HG02840 (cell line): ENCODE data around the gene DDTL.
A peak's percentile ranks its signal among the peaks of the same experiment; 100 is the strongest.
"Not testable (repeated sequence)": the region's sequence is repeated elsewhere in the genome, so short reads cannot be mapped to it uniquely, and the experiment has no call there.

Experiments used
- ATAC-seq: cut with Tn5 transposase; IDR thresholded peaks from one replicate; pipeline ENCODE4 v1.9.1; 2021; ENCODE audit warnings: mild to moderate bottlenecking, moderate library complexity, moderate number of reproducible peaks; ENCODE audit not compliant: unreplicated experiment, low FRiP score

The DDTL gene

DNA sequence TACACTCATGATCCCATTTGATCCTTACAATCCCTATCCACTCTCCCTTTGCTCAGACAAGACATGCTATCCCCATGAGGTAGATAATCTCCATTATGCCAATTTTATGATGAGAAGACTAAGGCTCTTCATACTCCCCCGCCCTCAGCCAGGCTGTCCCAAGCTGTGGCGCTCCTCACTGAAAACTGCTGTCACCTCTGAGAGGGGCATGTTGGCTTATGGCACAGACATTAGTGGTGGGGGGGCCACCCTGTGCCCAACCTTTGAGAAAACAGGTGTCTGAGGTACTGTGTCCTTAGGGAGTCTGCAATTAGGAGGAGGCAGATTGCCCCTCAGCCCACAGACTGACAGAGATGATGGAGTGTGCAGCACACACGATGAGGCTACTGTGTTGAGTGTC, 2.4 kb downstream of the DDTL start:
- ATAC-seq: no peak

GRCh38 chr22:23970201-23970641, 3.5 kb downstream of the DDTL start:
- ATAC-seq: no peak

DNA sequence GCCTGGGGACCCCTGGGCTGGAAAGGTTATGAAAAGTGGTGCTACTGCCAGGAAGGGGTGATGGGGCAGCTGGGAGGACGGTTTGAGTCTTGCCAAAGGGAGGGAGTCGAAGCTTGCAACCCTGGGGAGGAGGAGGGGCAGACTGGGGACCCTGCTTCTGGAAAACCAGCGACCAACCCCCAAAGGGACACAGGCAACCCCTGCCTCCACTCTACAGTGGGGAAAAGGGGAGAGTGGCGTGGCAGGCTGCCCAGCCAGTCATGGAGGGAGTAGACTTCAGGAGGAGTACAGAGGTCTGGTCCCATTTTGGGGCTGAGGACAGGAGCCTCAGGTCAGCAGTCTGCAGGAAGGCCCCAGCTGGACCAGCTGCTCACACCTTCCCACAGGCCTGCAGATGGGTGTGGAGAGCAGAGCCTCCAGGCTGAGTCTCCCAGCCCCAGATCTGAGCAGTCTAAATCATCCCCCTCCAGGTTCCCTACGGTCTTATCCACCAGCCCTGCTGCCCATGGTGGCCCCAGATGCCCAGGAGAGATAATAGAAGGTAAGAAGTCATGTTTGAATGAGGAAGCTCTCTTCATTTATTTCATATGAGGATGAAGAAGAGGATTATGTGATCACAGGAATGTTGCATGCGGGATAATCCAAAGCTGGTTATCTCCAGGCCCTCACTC, 4.3 kb downstream of the DDTL start:
- no peak for ATAC-seq

GRCh38 chr22:23971927-23972326, 5.2 kb downstream of the DDTL start:
- not testable (repeated sequence) for ATAC-seq

DNA sequence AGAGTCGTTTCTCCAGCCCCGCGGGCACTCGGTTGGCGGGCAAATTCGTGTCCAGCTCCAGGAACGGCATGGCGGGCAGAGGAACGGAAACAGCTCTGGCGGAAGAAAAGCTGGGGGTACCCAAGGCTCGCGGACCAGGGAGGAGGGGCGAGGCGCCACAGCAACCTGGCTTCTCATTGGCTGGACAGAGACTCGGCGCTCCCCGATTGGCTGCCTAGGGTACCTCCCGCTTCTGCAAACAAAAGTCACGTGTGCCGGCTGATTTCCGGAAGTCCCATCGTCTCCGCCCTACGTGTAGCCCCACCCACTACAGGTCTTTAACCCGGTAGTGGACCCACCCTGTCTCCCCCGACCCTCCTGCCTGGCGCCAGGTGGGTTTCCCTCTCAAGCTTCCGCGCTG, 7.7 kb downstream of the DDTL start, which contains the start of gene DDT:
DDT (minus strand) TSS at position 97 of the 400 bp plus-strand sequence; CDS start at position 70, 27 bp downstream.
- ATAC-seq: peak; percentile 87

GRCh38 chr22:23974836-23975352, 8.2 kb downstream of the DDTL start:
- ATAC-seq: peak; percentile 29

DNA sequence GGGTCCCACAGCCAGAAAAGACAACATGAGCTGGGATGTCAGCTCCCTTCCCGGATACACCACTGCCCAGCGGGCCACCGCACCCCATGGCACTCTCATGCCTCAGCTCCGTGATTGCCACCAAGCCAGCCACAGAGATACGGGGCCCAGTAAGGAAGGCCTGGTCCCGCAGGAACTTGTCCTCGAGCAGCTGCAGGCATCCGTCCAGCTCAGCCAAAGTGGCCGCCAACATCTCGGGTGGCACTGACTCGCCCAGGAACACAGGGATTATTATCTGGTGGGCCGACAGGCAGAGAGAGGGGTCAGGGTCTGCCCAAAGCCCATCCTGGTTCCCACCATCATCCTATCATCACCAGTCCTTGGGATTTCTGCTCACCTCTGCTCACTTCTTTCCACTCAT, 10.6 kb downstream of the DDTL start:
- ATAC-seq: not testable (repeated sequence)

- ATAC-seq: not testable (repeated sequence)
Measured at GRCh38 chr22:23979557-23980240, 13.0 kb downstream of the DDTL start, which contains the start of gene GSTT2. Gene GSTT2 (plus strand): TSS chr22:23980134.

- not testable (repeated sequence) for ATAC-seq
Measured at GRCh38 chr22:23980567-23980966, 13.9 kb downstream of the DDTL start.

- peak; percentile 58 for ATAC-seq
Measured at GRCh38 chr22:23984430-23984829, 17.7 kb downstream of the DDTL start.

- not testable (repeated sequence) for ATAC-seq
Measured at GRCh38 chr22:23986089-23986488, 19.4 kb downstream of the DDTL start.

DNA sequence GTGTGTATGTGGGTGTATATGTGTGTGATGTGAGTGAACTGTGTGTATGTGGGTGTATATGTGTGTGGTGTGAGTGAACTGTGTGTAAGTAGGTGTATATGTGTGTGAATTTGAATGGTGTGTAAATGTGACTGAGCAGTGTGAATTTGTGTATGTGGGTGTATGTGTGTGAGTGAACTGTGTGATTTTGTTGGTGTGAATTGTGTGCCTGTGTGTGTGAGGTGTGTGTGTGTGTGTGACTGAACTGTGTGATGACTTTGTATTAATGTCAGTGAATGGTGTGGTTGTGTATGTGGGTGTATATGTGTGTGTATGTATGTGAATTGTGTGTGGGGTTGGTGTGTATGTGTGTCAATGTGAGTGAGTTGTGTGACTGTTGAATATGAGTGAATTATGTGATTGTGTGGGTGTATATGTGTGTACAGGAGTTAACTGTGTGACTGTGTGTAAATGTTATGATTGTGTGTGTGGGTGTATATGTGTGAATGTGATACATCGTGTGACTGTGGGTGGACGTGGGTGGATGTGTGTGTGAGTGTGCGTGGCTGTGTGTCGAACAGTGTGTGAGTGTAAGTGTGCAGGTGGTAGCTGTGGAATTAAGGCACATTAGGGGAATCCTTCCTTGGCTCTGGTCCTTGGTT, 20.0 kb downstream of the DDTL start:
- ATAC-seq: not testable (repeated sequence)

DNA sequence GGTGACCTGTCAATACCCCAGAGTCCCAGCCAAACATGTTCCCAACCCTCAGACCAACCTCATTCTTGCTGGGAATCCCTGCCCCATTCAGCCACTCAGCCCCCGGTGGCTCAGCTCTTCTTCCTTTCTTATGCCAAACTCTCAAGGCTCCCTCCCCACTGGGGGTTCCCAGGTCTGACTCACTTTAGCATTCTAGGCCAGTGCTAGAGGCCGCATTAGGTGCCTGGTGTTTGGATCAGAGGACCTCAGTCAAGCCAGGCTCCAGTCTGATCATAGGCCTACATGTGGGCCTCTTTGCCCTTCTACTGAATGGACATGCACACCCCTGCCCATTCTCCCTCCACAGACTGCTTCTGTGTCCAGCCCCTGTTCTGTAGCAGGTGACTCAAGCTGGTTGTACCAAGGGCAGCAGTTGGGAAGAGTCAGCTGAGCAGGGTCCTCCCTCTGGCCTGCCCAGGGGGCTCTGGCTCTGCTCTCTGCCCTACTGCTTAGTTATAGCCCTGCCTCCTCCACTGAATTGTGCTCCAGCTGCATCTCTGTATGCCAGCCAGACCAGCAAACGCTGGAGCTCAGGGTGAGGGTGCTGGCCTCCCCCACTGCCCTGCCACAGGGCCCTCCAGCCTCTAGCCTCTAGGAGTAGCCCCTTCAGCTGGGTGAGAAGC, 23.0 kb downstream of the DDTL start:
- not testable (repeated sequence) for ATAC-seq

DNA sequence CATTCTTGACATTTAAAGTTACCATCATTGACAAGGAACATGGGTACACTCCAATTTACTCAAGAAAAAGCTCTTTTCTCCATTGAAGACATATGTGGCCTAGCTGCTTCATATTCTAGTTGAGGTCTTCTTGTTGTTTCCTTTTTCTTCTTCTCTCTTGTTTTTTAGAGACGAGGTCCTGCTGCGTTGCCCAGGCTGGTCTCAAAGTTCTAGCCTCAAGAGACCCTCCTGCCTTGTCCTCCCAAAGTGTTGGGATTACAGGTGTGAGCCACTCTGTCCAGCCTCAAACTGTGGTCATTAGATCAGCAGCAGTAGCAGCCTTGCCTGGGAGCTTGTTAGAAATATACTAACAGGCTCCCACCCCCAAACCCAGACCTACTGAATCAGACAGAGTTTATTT, 26.4 kb downstream of the DDTL start:
- ATAC-seq: not testable (repeated sequence)

DNA sequence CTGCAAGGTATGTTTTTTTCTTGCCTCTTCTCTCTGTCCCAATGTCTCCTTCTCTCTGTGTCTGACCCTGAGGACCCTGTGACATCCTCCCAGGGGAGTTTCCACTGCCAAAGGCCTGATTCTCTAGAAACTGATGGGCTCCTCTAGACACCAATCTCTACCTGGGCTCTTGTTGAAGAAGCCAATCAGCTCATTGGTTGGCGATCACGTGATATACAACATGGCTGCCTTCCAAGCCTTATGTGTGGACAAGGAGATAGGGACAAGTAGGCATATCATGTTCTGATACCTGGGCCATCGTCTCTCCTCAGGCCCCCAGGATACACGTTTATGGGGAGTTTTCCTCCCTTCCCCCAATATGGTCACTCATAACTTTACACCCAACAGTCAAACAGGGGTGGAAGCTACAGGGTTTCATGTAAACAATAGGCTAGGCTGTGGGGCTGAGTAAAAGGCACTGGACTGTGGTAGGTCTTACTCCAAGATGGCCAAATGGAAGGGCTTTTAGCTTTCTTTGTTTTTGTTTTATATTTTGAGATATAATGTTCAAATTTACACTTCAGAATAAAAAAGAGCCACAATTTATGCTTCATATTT, 27.0 kb downstream of the DDTL start:
- ATAC-seq: not testable (repeated sequence)

GRCh38 chr22:23997092-23997491, 30.4 kb downstream of the DDTL start:
- ATAC-seq: no peak

DNA sequence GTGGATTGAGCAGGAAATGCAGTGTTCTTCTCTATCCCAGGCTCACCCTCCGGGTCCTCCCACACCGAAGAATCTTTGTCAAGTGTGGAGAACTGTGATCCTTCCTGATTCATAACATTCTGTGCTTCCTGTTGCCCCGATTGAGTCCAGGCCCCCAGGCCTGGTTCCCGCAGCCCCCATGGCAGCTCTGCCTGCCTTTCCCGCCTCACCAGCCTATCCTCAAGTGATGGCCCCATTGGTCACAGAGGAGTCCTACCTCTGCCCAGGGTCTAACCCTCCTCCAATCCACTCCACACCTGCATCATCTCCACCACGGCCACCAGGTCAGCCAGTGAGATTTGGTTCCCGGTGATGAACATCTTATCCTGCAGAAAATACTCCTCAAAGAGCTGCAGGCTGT, 33.1 kb downstream of the DDTL start:
- ATAC-seq: not testable (repeated sequence)

GRCh38 chr22:24001314-24001713, 34.6 kb downstream of the DDTL start:
- ATAC-seq: no peak

GRCh38 chr22:24002272-24002671, 35.6 kb downstream of the DDTL start:
- no peak for ATAC-seq

- ATAC-seq: no peak
Measured at GRCh38 chr22:24002851-24003250, 36.2 kb downstream of the DDTL start.
